MCF 10A (cell line): ENCODE measurements around the gene SMCO2. TPM values are rescaled to one million over a fixed set of nuclear protein-coding genes. Genes with fewer than 3 reads are reported as not detected.

ENCODE experiments used
- BruUV-seq: library from RNA; stranded (reverse); fragments of 400-500 nt; replicated peaks from 2 replicates; lab custom pipeline; 2021; lab: Mats Ljungman, UMichigan
- CTCF ChIA-PET: fragments of 300-600 bp; sonication (Branson Sonifier 250); formaldehyde crosslinking; extraction: SDS; loops from one replicate; lab custom pipeline; 2021; ENCODE audit warnings: antibody characterized with exemption, inconsistent platforms; lab: Yijun Ruan, JAX
- POLR2A ChIA-PET: fragments of 300-600, 350-650 bp; sonication (Branson Sonifier 250); formaldehyde crosslinking; extraction: SDS; loops from one replicate; lab custom pipeline; 2020; ENCODE audit warnings: antibody characterized with exemption, inconsistent platforms; lab: Yijun Ruan, JAX
- DNase-seq: peaks from one replicate; pipeline ENCODE4 v3.0.0-alpha.2; 2018; ENCODE audit not compliant: unreplicated experiment
- H3K27ac Mint-ChIP-seq: one replicate; pipeline ENCODE4 v1.8.0; 2022; ENCODE audit warnings: mild to moderate bottlenecking, low read depth, mixed read lengths; ENCODE audit not compliant: unreplicated experiment
- H3K27me3 Mint-ChIP-seq: one replicate; pipeline ENCODE4 v1.8.0; 2022; ENCODE audit warnings: mixed read lengths; ENCODE audit not compliant: insufficient read depth, unreplicated experiment
- H3K36me3 Mint-ChIP-seq: one replicate; pipeline ENCODE4 v1.8.0; 2022; ENCODE audit warnings: mild to moderate bottlenecking, moderate library complexity, mixed read lengths; ENCODE audit not compliant: insufficient read depth, unreplicated experiment
- H3K4me1 Mint-ChIP-seq: one replicate; pipeline ENCODE4 v1.8.0; 2022; ENCODE audit warnings: mixed read lengths; ENCODE audit not compliant: insufficient read depth, unreplicated experiment
- H3K4me3 Mint-ChIP-seq: one replicate; pipeline ENCODE4 v1.8.0; 2022; ENCODE audit warnings: mild to moderate bottlenecking, moderate library complexity, mixed read lengths; ENCODE audit not compliant: unreplicated experiment
- H3K9me3 Mint-ChIP-seq: one replicate; pipeline ENCODE4 v1.8.0; 2022; ENCODE audit warnings: mixed read lengths; ENCODE audit not compliant: unreplicated experiment
- CTCF ChIP-seq: fragments of 200-600 bp; IDR thresholded peaks from one replicate; pipeline ENCODE4 v1.8.0; 2022; ENCODE audit warnings: antibody characterized with exemption, mild to moderate bottlenecking; ENCODE audit not compliant: unreplicated experiment
- intact Hi-C: fragments of 100-400 bp; cut with micrococcal nuclease; formaldehyde crosslinking; loops from 2 replicates; pipeline ENCODE4 v1.14.1; 2022
- total RNA-seq: library from RNA; stranded (reverse); gene quantifications from 2 replicates; pipeline ENCODE4 v1.2.3, GENCODE V29; 2022

Gene SMCO2
- total RNA-seq, 1 experiment from 2014 or later, result not detected

- TF ChIP-seq CTCF, result no peak
- intact Hi-C loops, result no loop called here
- ChIA-PET CTCF (interaction anchor here (0.7 kb wide), 2 partner anchors 13 to 157 kb away, joined by 3 read pairs; no protein-coding TSS in a partner anchor), POLR2A (interaction anchor here (0.6 to 5.0 kb wide), 5 partner anchors 8 to 83 kb away, joined by 3 to 33 read pairs (median 5); partner anchors contain the start of gene PPFIBP1)
- H3K4me3 Mint-ChIP-seq, result no peak overlapping the region
- no peaks in the 10 kb centered on the region for H3K9me3 Mint-ChIP-seq
- no peak for DNase-seq
- H3K36me3 Mint-ChIP-seq, result peaks cover 5% of the 10 kb centered on the region
- H3K27ac Mint-ChIP-seq, result peak overlapping the region; percentile 59
- no TSS peak for BruUV-seq
- H3K4me1 Mint-ChIP-seq, result peaks cover 33% of the 10 kb centered on the region
- no peaks in the 10 kb centered on the region for H3K27me3 Mint-ChIP-seq
Observed at GRCh38 chr12:27547592-27547991, 101.1 kb downstream of the SMCO2 start.

- POLR2A ChIA-PET, result interaction anchor here (0.6 to 8.9 kb wide), 11 partner anchors 9 to 79 kb away, joined by 3 to 97 read pairs (median 14); partner anchors contain the start of gene PPFIBP1
- H3K27ac Mint-ChIP-seq, result peak overlapping the region; percentile 78
Observed at GRCh38 chr12:27548301-27549199, 102.0 kb downstream of the SMCO2 start.

GRCh38 chr12:27549236-27549800 is 102.8 kb downstream of the SMCO2 start:
- no peak for TF ChIP-seq CTCF
- H3K27ac Mint-ChIP-seq, result peak overlapping the region; percentile 78
- H3K4me1 Mint-ChIP-seq, result peaks cover 30% of the 10 kb centered on the region
- peaks cover 5% of the 10 kb centered on the region for H3K36me3 Mint-ChIP-seq
- BruUV-seq, result no TSS peak
- no peaks in the 10 kb centered on the region for H3K9me3 Mint-ChIP-seq
- POLR2A ChIA-PET, result interaction anchor here (0.6 to 8.9 kb wide), 19 partner anchors 9 to 900 kb away, joined by 3 to 97 read pairs (median 7); partner anchors contain the start of gene PPFIBP1
- H3K4me3 Mint-ChIP-seq, result peak overlapping the region; percentile 53
- CTCF ChIA-PET, result interaction anchor here (0.6 to 1.5 kb wide), 8 partner anchors 34 to 392 kb away, joined by 3 to 4 read pairs (median 3); no protein-coding TSS in a partner anchor
- peak; percentile 88 for DNase-seq
- no peaks in the 10 kb centered on the region for H3K27me3 Mint-ChIP-seq
- intact Hi-C loops, result loop anchor here (1.0 kb wide), 1 partner anchor 25 kb away; the partner anchor contains the start of gene PPFIBP1

More at GRCh38 chr12:27548301-27549199, 102.0 kb downstream of the SMCO2 start:
- peaks cover 5% of the 10 kb centered on the region for H3K36me3 Mint-ChIP-seq
- no TSS peak for BruUV-seq
- TF ChIP-seq CTCF, result no peak
- peak overlapping the region; percentile 53 for H3K4me3 Mint-ChIP-seq
- no peak for DNase-seq
- CTCF ChIA-PET, result interaction anchor here (0.6 to 1.5 kb wide), 5 partner anchors 35 to 393 kb away, joined by 3 to 4 read pairs (median 3); no protein-coding TSS in a partner anchor
- intact Hi-C loops, result loop anchor here (1.0 kb wide), 1 partner anchor 24 kb away; the partner anchor contains the start of gene PPFIBP1
- no peaks in the 10 kb centered on the region for H3K9me3 Mint-ChIP-seq
- H3K4me1 Mint-ChIP-seq, result peaks cover 29% of the 10 kb centered on the region
- no peaks in the 10 kb centered on the region for H3K27me3 Mint-ChIP-seq
